HG02759 (cell line): Measurements from ENCODE around the gene MARS1.
"Not testable (repeated sequence)": the region's sequence is repeated elsewhere in the genome, so short reads cannot be mapped to it uniquely, and the experiment has no call there.

Experiments used
- ATAC-seq: cut with Tn5 transposase; IDR thresholded peaks from one replicate; pipeline ENCODE4 v1.9.1; 2021; ENCODE audit warnings: mild to moderate bottlenecking, moderate library complexity; ENCODE audit not compliant: unreplicated experiment

MARS1 gene

DNA sequence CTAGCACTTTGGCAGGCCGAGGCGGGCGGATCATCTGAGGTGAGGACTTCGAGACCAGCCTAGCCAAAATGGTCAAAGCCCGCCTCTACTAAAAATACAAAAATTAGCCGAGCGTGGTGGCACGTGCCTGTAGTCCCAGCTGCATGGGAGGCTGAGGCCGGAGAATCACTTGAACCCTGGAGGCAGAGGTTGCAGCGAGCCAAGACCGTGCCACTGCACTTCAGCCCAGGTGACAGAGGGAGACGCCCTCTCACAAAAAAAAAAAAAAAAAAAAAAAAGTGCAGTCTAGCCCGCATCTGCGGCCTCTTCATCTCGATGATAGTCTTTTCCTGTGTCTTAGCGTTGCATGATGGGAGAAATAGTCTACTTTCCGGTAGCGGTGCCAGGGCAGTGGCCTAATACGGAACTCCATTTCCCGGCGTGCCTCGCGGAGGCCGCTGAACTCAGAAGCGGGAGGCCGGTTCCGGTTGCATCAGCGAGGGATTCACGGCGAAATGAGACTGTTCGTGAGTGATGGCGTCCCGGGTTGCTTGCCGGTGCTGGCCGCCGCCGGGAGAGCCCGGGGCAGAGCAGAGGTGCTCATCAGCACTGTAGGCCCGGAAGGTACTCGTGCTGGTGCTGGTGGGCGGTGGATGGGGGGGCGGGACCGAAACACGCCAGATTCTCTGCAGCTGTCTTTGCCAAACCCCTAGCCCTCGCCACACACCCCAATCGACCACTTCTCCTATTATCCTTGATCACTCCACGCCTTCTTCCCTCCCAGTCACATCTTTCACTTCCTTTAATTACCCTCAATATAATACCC is at the start of gene MARS1:
Gene MARS1, plus strand, starts transcription at position 472 of the 805 bp plus-strand sequence. Its CDS starts 23 bp downstream, at position 495.
- peak; percentile 98 for ATAC-seq

DNA sequence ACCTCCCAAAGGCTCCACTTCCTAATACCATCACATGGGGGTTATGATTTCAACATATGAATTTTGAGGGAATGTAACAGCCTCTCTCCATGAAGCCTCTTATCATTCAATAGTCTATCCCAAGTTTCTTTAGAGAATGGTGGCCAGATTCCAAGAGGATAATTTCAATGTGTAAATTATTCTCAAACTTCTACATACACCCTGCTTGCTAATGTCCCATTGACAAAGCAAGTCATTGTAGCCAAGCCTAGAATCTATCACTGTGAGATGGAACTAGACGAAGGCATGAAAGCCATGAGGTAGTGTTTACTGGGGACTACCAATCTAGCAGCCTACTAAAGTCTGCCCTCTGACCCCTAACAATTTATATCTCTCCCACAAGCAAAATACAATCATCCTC is 49.5 kb upstream of the MARS1 start:
- ATAC-seq: no peak

DNA sequence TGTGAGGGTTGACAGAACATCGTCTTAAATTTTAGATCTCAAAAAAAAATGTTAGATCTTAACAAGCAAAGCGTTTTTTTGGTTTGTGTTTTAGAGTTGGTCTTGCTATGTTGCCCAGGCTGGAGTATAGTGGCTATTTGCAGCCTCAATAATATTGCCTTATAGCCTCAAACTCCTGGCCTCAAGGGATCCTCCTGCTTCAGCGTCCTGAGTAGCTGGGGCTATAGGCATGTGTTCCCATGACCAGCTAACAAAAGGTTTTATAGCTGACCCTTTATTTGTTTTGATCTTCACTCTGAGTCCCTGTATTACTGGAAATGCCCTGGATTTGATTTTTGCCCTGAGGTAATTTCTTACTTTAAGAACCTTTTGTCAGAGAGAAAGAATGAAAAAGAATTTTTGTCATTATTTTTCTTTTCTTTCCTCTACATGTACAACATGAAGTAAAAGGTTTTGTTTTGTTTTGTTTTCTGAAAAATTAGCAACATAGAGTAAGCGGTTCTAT is 48.1 kb upstream of the MARS1 start:
- no peak for ATAC-seq

- not testable (repeated sequence) for ATAC-seq
Measured at GRCh38 chr12:57441393-57441792, 46.5 kb upstream of the MARS1 start.

DNA sequence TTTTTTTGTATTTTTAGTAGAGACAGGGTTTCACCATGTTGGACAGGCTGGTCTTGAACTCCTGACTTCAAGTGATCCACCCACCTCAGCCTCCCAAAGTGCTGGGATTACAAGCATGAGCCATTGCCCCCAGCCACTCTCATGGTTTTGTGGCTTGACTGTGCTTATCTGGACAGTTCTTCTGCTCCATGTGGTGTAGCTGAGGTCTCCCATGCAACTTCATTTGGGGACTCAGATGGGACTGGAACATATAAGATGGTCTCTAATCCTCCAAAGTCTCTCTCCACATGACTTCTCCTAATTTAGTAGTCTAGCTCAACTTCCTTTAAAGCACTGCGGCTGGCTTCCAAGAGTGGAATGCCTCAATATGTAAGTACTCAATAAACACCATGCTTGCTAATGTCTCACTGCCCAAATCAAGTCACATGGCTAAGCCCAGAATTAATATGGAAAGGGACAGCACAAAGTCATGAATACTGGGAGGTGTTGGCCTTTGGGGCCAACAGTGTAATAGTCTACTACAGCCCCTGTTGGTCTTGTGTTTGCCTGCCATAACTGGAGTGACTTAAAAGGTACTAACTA is 45.9 kb upstream of the MARS1 start:
- ATAC-seq: no peak

DNA sequence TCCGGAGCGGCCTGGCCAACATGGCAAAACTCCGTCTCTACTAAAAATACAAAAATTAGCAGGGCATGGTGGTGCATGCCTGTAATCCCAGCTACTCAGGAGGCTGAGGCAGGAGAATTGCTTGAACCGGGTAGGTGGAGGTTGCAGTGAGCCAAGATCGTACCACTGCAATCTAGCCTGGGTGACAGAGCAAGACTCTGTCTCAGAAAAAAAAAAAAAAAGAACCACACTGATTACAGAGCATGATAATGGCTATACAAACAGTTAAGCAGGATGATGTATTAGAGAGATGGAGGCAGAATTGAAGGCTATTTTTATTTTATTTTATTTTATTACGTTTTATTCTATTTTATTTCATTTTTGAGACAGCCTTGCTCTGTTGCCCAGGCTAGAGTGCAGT is 43.5 kb upstream of the MARS1 start:
- ATAC-seq: not testable (repeated sequence)

- no peak for ATAC-seq
Measured at GRCh38 chr12:57444744-57445143, 43.1 kb upstream of the MARS1 start.

- no peak for ATAC-seq
Measured at GRCh38 chr12:57446292-57446960, 41.4 kb upstream of the MARS1 start.

DNA sequence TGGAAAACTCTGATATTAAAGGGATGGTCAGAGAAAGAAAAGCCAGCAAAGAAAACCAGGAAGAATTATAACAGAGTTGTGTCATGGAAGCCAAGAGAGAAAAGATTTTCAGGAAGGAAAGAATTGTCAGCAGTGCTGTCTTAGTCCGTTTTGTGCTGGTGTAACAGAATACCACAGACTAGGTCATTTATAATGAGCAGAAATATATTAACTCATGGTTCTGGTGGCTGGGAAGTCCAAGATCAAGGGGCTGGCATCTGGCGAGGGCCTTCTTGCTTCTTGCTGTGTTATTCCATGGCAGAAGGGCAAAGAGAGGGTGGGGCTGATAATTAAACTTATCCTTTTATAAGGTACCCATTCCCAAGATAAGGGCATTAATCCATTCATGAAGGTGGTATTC is 39.2 kb upstream of the MARS1 start:
- no peak for ATAC-seq

DNA sequence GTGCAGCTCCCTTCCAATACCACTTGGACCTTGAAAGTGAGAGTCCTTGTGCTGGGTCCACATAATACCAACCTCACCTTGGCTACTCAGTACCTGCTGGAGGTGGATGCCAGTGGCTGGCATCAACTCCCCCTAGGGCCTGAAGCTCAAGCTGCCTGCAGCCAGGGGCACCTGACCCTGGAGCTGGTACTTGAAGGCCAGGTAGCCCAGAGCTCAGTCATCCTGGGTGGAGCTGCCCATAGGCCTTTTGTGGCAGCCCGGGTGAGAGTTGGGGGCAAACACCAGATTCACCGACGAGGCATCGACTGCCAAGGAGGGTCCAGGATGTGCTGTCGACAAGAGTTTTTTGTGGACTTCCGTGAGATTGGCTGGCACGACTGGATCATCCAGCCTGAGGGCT is 38.5 kb upstream of the MARS1 start:
- ATAC-seq: no peak

DNA sequence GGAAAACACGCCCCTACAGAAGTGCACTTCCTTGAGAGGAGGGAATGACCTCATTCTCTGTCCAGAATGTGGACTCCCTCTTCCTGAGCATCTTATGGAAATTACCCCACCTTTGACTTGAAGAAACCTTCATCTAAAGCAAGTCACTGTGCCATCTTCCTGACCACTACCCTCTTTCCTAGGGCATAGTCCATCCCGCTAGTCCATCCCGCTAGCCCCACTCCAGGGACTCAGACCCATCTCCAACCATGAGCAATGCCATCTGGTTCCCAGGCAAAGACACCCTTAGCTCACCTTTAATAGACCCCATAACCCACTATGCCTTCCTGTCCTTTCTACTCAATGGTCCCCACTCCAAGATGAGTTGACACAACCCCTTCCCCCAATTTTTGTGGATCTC is 37.8 kb upstream of the MARS1 start:
- no peak for ATAC-seq

DNA sequence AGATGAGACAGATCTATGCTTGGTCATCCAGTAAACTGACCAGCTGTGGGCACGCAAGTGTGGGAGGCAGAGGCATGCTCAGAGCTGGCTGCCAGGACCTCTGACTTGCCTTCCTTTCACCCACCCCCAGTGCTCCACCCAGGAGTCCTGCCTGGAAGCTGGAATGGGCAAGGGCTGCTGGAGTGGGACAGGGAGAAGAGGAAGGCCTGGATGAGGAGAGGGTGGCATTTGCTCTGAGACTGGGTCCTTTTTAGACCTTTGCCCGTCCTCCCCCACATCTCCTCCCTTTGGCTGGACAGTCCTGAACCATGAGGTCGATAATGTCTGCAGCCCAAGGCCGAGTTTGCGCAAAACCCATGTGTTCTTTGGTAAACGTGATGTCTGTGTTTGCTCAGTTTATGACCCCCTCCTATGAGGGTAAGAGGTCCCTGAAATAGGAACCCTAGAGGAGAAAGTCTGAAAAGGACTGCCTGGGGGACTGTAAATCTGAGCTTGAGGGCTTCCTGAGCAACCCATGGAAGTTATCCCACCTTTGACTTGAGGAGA is 36.6 kb upstream of the MARS1 start:
- no peak for ATAC-seq

GRCh38 chr12:57452181-57452936 is 35.5 kb upstream of the MARS1 start:
- ATAC-seq: no peak

- ATAC-seq: no peak
Measured at GRCh38 chr12:57452937-57453509, 34.8 kb upstream of the MARS1 start.

- ATAC-seq: no peak
Measured at GRCh38 chr12:57454213-57454565, 33.7 kb upstream of the MARS1 start.

- ATAC-seq: no peak
Measured at GRCh38 chr12:57454566-57455373, 33.1 kb upstream of the MARS1 start, which contains the start of gene INHBE. TSS of gene INHBE (plus strand) at chr12:57455307. CDS start at chr12:57455537, 230 bp downstream.

DNA sequence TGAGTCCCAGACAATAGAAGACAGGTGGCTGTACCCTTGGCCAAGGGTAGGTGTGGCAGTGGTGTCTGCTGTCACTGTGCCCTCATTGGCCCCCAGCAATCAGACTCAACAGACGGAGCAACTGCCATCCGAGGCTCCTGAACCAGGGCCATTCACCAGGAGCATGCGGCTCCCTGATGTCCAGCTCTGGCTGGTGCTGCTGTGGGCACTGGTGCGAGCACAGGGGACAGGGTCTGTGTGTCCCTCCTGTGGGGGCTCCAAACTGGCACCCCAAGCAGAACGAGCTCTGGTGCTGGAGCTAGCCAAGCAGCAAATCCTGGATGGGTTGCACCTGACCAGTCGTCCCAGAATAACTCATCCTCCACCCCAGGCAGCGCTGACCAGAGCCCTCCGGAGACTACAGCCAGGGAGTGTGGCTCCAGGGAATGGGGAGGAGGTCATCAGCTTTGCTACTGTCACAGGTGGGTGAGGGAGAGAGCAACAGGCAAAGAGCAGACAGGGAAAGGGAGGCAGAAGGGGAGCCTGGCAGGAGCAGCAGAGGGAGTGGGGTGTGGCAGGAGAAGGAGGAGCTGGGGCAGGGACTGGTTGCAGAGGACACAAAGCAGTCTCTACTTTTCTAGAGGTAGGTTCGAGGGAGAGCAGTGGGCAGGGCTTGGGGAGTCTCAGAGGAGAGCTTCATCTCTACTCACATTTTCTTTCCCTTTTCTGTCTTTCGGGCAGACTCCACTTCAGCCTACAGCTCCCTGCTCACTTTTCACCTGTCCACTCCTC is 32.3 kb upstream of the MARS1 start:
- no peak for ATAC-seq

DNA sequence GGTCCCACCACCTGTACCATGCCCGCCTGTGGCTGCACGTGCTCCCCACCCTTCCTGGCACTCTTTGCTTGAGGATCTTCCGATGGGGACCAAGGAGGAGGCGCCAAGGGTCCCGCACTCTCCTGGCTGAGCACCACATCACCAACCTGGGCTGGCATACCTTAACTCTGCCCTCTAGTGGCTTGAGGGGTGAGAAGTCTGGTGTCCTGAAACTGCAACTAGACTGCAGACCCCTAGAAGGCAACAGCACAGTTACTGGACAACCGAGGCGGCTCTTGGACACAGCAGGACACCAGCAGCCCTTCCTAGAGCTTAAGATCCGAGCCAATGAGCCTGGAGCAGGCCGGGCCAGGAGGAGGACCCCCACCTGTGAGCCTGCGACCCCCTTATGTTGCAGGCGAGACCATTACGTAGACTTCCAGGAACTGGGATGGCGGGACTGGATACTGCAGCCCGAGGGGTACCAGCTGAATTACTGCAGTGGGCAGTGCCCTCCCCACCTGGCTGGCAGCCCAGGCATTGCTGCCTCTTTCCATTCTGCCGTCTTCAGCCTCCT is 31.6 kb upstream of the MARS1 start:
- peak; percentile 34 for ATAC-seq
